ENCODE measurements around the gene CGNL1.

DNA sequence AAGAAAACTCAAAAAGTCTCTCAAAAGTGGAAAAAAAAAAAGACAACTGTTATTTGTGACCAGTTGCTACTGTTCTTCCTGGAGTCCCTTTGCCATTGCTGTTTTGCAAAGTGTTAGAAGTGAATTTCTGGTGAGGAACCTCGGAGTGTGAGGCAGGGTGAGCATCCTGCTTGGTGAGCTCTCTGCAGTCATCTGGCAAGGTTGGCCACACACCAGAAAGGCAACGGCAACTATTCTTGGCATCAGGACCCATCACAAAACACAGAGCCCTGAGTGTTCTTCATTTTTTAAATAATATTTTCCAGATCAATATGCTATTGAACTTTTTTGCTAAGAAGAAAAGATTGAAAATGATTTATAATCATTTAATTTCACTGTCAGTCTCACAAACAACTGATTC, 60.7 kb downstream of the CGNL1 start:
- TF ChIP-seq, protein P1, sequence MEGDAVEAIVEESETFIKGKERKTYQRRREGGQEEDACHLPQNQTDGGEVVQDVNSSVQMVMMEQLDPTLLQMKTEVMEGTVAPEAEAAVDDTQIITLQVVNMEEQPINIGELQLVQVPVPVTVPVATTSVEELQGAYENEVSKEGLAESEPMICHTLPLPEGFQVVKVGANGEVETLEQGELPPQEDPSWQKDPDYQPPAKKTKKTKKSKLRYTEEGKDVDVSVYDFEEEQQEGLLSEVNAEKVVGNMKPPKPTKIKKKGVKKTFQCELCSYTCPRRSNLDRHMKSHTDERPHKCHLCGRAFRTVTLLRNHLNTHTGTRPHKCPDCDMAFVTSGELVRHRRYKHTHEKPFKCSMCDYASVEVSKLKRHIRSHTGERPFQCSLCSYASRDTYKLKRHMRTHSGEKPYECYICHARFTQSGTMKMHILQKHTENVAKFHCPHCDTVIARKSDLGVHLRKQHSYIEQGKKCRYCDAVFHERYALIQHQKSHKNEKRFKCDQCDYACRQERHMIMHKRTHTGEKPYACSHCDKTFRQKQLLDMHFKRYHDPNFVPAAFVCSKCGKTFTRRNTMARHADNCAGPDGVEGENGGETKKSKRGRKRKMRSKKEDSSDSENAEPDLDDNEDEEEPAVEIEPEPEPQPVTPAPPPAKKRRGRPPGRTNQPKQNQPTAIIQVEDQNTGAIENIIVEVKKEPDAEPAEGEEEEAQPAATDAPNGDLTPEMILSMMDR (IDR thresholded peaks at IDR 0.05; ENCODE audit: borderline replicate concordance, extremely low read depth, low read length, poor library complexity, severe bottlenecking) = no peak
- TF ChIP-seq EZH2 (IDR thresholded peaks at IDR 0.05; ENCODE audit: borderline replicate concordance, low read depth, low read length, severe bottlenecking) = no peak

All from DND-41 (cell line).